Calu3 (cell line): ENCODE results near the gene DOCK1. TPM values are rescaled to one million over a fixed set of nuclear protein-coding genes. Genes with fewer than 3 reads are reported as not detected.

Experiments used
- BruUV-seq: library from RNA; stranded (reverse); fragments of 400-500 nt; replicated peaks from 2 replicates; lab custom pipeline; 2021; lab: Mats Ljungman, UMichigan
- CTCF ChIA-PET: fragments of 300-600 bp; sonication (Branson Sonifier 250); formaldehyde crosslinking; loops from one replicate; lab custom pipeline; 2022; ENCODE audit warnings: antibody characterized with exemption; lab: Charles Lee
- DNase-seq: peaks from one replicate; pipeline ENCODE4 v3.0.0; 2022
- H3K27ac Mint-ChIP-seq: one replicate; pipeline ENCODE4 v1.8.0; 2022; ENCODE audit warnings: mixed read lengths; ENCODE audit not compliant: unreplicated experiment
- H3K27me3 Mint-ChIP-seq: one replicate; pipeline ENCODE4 v1.8.0; 2022; ENCODE audit warnings: mixed read lengths; ENCODE audit not compliant: unreplicated experiment
- H3K36me3 Mint-ChIP-seq: one replicate; pipeline ENCODE4 v1.8.0; 2022; ENCODE audit warnings: mild to moderate bottlenecking, moderate library complexity, mixed read lengths; ENCODE audit not compliant: insufficient read depth, unreplicated experiment
- H3K4me1 Mint-ChIP-seq: one replicate; pipeline ENCODE4 v1.8.0; 2022; ENCODE audit warnings: mild to moderate bottlenecking, low read depth, mixed read lengths; ENCODE audit not compliant: unreplicated experiment
- H3K4me3 Mint-ChIP-seq: one replicate; pipeline ENCODE4 v1.8.0; 2022; ENCODE audit warnings: mild to moderate bottlenecking, low read depth, moderate library complexity, mixed read lengths; ENCODE audit not compliant: unreplicated experiment
- H3K9me3 Mint-ChIP-seq: one replicate; pipeline ENCODE4 v1.8.0; 2022; ENCODE audit warnings: low read depth, mixed read lengths; ENCODE audit not compliant: unreplicated experiment
- CTCF ChIP-seq: fragments of 200-600 bp; IDR thresholded peaks from one replicate; pipeline ENCODE4 v1.8.0; 2022; ENCODE audit warnings: antibody characterized with exemption; ENCODE audit not compliant: unreplicated experiment
- intact Hi-C: fragments of 100-400 bp; cut with micrococcal nuclease; formaldehyde crosslinking; loops from one replicate; pipeline ENCODE4 v1.10.0; 2022; ENCODE audit not compliant: unreplicated experiment
- total RNA-seq: library from RNA; stranded (reverse); gene quantifications from 2 replicates; pipeline ENCODE4 v1.2.3, GENCODE V29; 2022

Gene DOCK1
- total RNA-seq, 1 experiment from 2014 or later = 34.2 TPM

GRCh38 chr10:127344346-127344745, 439.1 kb downstream of the DOCK1 start:
- no TSS peak for BruUV-seq
- no peak overlapping the region for H3K27ac Mint-ChIP-seq

GRCh38 chr10:127345231-127345965, 440.2 kb downstream of the DOCK1 start:
- Mint-ChIP-seq H3K27me3 (no peaks in the 10 kb centered on the region), H3K9me3 (no peaks in the 10 kb centered on the region), H3K4me1 (no peaks in the 10 kb centered on the region), H3K36me3 (no peaks in the 10 kb centered on the region), H3K27ac (no peak overlapping the region), H3K4me3 (no peak overlapping the region)
- no TSS peak for BruUV-seq
- CTCF ChIA-PET = no interaction called here
- intact Hi-C loops = no loop called here
- no peak for TF ChIP-seq CTCF
- no peak for DNase-seq

More at GRCh38 chr10:127344346-127344745, 439.1 kb downstream of the DOCK1 start:
- DNase-seq = no peak
- no peaks in the 10 kb centered on the region for H3K4me1 Mint-ChIP-seq
- no peak overlapping the region for H3K4me3 Mint-ChIP-seq
- H3K9me3 Mint-ChIP-seq = no peaks in the 10 kb centered on the region
- no peak for TF ChIP-seq CTCF
- CTCF ChIA-PET = no interaction called here
- intact Hi-C loops = no loop called here
- H3K36me3 Mint-ChIP-seq = no peaks in the 10 kb centered on the region
- no peaks in the 10 kb centered on the region for H3K27me3 Mint-ChIP-seq

GRCh38 chr10:127346604-127347003, 441.4 kb downstream of the DOCK1 start:
- DNase-seq = no peak
- BruUV-seq = no TSS peak
- no peaks in the 10 kb centered on the region for H3K36me3 Mint-ChIP-seq
- H3K27me3 Mint-ChIP-seq = no peaks in the 10 kb centered on the region
- no peak for TF ChIP-seq CTCF
- intact Hi-C loops = no loop called here
- H3K27ac Mint-ChIP-seq = no peak overlapping the region
- H3K9me3 Mint-ChIP-seq = no peaks in the 10 kb centered on the region
- H3K4me1 Mint-ChIP-seq = no peaks in the 10 kb centered on the region
- H3K4me3 Mint-ChIP-seq = no peak overlapping the region
- CTCF ChIA-PET = no interaction called here

- Mint-ChIP-seq H3K27me3 (no peaks in the 10 kb centered on the region), H3K9me3 (no peaks in the 10 kb centered on the region), H3K4me3 (no peak overlapping the region), H3K27ac (no peak overlapping the region), H3K36me3 (no peaks in the 10 kb centered on the region), H3K4me1 (no peaks in the 10 kb centered on the region)
- no peak for DNase-seq
- CTCF ChIA-PET = no interaction called here
- no TSS peak for BruUV-seq
- intact Hi-C loops = no loop called here
- TF ChIP-seq CTCF = no peak
Observed at GRCh38 chr10:127347202-127347959, 442.2 kb downstream of the DOCK1 start.
